ENCODE results near the gene CES2. TPM values are rescaled to one million over a fixed set of nuclear protein-coding genes. Genes with fewer than 3 reads are reported as not detected.

Gene CES2
- total and polyA plus RNA-seq, 9 of the 15 experiments (the other 6 are each of a cell fraction or from before 2014, with no cell fraction given), result 2.2 to 37.9 (median 24.4) TPM

DNA sequence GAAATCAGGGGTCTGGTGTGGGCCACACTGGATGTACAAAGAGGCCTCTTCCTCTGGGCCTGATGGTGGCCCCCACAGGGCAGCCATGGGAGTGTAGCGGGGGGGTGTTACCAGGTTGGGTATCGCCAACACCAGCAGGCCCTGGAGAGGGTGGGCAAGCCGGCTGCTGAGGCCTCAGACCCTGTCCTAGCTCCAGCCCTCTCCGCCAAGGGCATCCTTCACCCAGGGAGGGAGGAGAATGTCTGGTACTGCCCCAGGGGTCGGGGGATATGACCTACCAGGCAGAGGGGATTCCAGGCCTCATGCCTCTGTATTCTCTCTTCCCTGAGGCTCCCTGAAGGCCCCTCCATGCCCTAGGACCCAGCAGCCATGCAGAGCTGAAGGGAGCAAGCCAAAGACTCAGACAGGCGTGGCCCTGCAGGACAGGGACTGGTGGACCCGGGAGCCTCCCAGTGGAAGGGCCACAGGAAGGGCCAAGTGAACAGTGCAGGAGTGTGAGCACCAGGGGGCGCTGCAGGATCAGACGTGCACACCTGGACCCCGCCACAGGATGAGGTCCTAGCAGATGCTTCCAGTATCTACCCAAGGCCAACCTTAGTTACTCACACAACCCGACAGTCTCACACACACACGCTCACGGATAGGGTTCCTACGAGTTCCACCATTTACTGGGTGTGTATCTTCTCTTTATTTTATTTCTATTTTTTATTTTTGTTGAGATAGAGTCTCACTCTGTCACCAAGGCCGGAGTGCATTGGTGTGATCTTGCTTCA lies 42.2 kb downstream of the CES2 start (continued):
- TF ChIP-seq, protein P1, sequence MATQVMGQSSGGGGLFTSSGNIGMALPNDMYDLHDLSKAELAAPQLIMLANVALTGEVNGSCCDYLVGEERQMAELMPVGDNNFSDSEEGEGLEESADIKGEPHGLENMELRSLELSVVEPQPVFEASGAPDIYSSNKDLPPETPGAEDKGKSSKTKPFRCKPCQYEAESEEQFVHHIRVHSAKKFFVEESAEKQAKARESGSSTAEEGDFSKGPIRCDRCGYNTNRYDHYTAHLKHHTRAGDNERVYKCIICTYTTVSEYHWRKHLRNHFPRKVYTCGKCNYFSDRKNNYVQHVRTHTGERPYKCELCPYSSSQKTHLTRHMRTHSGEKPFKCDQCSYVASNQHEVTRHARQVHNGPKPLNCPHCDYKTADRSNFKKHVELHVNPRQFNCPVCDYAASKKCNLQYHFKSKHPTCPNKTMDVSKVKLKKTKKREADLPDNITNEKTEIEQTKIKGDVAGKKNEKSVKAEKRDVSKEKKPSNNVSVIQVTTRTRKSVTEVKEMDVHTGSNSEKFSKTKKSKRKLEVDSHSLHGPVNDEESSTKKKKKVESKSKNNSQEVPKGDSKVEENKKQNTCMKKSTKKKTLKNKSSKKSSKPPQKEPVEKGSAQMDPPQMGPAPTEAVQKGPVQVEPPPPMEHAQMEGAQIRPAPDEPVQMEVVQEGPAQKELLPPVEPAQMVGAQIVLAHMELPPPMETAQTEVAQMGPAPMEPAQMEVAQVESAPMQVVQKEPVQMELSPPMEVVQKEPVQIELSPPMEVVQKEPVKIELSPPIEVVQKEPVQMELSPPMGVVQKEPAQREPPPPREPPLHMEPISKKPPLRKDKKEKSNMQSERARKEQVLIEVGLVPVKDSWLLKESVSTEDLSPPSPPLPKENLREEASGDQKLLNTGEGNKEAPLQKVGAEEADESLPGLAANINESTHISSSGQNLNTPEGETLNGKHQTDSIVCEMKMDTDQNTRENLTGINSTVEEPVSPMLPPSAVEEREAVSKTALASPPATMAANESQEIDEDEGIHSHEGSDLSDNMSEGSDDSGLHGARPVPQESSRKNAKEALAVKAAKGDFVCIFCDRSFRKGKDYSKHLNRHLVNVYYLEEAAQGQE (IDR thresholded peaks at IDR 0.05; ENCODE audit: borderline replicate concordance), result peak; percentile 93
- TF ChIP-seq, protein P1 (CRISPR knock-in tag; IDR thresholded peaks at IDR 0.05; ENCODE audit: low read depth), result 0 out of 2 replicates have a peak, but pooled peaks have one; percentile 20
- TF ChIP-seq, protein P2, sequence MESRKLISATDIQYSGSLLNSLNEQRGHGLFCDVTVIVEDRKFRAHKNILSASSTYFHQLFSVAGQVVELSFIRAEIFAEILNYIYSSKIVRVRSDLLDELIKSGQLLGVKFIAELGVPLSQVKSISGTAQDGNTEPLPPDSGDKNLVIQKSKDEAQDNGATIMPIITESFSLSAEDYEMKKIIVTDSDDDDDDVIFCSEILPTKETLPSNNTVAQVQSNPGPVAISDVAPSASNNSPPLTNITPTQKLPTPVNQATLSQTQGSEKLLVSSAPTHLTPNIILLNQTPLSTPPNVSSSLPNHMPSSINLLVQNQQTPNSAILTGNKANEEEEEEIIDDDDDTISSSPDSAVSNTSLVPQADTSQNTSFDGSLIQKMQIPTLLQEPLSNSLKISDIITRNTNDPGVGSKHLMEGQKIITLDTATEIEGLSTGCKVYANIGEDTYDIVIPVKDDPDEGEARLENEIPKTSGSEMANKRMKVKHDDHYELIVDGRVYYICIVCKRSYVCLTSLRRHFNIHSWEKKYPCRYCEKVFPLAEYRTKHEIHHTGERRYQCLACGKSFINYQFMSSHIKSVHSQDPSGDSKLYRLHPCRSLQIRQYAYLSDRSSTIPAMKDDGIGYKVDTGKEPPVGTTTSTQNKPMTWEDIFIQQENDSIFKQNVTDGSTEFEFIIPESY (CRISPR knock-in tag; IDR thresholded peaks at IDR 0.05), result peak; percentile 79
- TF ChIP-seq ATF1 (CRISPR knock-in tag; IDR thresholded peaks at IDR 0.05), result no peak
- TF ChIP-seq ATF1 (tag; IDR thresholded peaks at IDR 0.05), result no peak
- TF ChIP-seq RCOR1 (IDR thresholded peaks at IDR 0.05; ENCODE audit: borderline replicate concordance in 1 of 2, low read depth in 2 of 2, low read length in 2 of 2), result peak in 1 of 2 experiments; percentile 71; a peak in 2 of 4 replicates
- no peak for TF ChIP-seq PCBP1 (IDR thresholded peaks at IDR 0.05; ENCODE audit: low read depth, low read length, poor library complexity, severe bottlenecking)
